Measurements from ENCODE around the gene HSPB7.

- no peak for TF ChIP-seq CTCF (IDR thresholded peaks at IDR 0.05; ENCODE audit: extremely low read depth in 1 of 2, insufficient read depth in 1 of 2, low read depth in 1 of 2, low read length in 2 of 2)
- TF ChIP-seq GATA2 (IDR thresholded peaks at IDR 0.05; ENCODE audit: insufficient read depth, insufficient read length, low read depth, low read length), result no peak
- no peak for TF ChIP-seq EZH2 (IDR thresholded peaks at IDR 0.05; ENCODE audit: borderline replicate concordance, low read depth, low read length, severe bottlenecking)
- TF ChIP-seq MYC (IDR thresholded peaks at IDR 0.05; ENCODE audit: low read depth, low read length), result no peak
- no peak for TF ChIP-seq POLR2AphosphoS5 (IDR thresholded peaks at IDR 0.05; ENCODE audit: insufficient read depth, low read depth, low read length)
- TF ChIP-seq POLR2A (IDR thresholded peaks at IDR 0.05; ENCODE audit: low read depth, low read length), result no peak
- no peak for TF ChIP-seq FOS (IDR thresholded peaks at IDR 0.05; ENCODE audit: borderline replicate concordance, insufficient read depth, low read length)
Measured at GRCh38 chr1:16010837-16011236, 7.0 kb downstream of the HSPB7 start.

Data from endothelial cell of umbilical vein (primary cell).